ENCODE measurements around the gene ADAMTS15.
A peak's percentile ranks its signal among the peaks of the same experiment; 100 is the strongest.

The ADAMTS15 gene, protein sequence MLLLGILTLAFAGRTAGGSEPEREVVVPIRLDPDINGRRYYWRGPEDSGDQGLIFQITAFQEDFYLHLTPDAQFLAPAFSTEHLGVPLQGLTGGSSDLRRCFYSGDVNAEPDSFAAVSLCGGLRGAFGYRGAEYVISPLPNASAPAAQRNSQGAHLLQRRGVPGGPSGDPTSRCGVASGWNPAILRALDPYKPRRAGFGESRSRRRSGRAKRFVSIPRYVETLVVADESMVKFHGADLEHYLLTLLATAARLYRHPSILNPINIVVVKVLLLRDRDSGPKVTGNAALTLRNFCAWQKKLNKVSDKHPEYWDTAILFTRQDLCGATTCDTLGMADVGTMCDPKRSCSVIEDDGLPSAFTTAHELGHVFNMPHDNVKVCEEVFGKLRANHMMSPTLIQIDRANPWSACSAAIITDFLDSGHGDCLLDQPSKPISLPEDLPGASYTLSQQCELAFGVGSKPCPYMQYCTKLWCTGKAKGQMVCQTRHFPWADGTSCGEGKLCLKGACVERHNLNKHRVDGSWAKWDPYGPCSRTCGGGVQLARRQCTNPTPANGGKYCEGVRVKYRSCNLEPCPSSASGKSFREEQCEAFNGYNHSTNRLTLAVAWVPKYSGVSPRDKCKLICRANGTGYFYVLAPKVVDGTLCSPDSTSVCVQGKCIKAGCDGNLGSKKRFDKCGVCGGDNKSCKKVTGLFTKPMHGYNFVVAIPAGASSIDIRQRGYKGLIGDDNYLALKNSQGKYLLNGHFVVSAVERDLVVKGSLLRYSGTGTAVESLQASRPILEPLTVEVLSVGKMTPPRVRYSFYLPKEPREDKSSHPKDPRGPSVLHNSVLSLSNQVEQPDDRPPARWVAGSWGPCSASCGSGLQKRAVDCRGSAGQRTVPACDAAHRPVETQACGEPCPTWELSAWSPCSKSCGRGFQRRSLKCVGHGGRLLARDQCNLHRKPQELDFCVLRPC

DNA sequence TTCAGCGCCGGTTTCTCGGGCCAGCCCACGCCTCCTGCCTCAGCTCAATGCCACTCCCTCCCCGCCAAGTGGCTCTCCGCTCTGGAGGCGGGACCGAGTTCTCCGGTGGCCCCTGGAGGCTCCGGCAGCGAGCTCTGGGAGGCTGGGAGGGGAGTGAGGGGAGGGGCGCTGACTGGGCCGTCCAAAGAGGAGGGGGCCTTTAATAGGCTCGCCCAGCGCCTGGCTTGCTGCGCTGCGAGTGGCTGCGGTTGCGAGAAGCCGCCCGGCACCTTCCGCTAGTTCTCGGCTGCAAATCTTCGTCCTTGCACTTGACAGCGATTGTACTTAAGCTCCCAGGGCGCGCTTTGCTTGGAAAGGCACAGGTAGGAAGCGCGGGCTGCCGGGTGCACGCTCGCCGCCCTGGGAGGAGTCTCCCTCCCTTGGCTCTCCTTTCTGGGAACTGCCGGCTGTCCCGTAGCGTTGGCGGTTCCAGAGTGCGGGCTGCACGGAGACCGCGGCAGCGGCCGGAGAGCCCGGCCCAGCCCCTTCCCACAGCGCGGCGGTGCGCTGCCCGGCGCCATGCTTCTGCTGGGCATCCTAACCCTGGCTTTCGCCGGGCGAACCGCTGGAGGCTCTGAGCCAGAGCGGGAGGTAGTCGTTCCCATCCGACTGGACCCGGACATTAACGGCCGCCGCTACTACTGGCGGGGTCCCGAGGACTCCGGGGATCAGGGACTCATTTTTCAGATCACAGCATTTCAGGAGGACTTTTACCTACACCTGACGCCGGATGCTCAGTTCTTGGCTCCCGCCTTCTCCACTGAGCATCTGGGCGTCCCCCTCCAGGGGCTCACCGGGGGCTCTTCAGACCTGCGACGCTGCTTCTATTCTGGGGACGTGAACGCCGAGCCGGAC is at the start of gene ADAMTS15:
Gene ADAMTS15, plus strand, starts transcription at position 230 of the 894 bp plus-strand sequence. Its CDS starts 329 bp downstream, at position 559.
- peak; percentile 93 for DNase-seq (ENCODE audit: low read depth, low spot score)

DNA sequence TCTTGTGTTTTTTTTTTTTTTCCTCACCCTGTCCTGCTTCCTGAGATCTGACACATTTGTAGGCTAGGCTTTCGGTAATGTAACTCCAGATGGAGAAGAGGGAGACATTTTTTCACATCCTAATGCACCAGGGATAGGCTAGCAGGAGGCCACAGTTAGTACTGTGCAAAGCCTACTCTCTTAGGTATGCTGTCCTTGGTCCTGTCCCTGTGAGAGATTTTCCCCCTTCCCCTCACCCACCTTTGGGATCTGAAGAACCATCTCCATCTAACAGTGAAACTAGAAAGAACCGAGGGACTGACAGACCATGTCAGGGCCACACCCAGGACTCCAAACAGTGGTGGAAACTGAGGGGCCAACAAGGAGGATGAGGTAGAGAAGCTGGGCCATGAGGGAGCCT is 49.2 kb upstream of the ADAMTS15 start:
- DNase-seq (ENCODE audit: low read depth, low spot score): no peak

DNA sequence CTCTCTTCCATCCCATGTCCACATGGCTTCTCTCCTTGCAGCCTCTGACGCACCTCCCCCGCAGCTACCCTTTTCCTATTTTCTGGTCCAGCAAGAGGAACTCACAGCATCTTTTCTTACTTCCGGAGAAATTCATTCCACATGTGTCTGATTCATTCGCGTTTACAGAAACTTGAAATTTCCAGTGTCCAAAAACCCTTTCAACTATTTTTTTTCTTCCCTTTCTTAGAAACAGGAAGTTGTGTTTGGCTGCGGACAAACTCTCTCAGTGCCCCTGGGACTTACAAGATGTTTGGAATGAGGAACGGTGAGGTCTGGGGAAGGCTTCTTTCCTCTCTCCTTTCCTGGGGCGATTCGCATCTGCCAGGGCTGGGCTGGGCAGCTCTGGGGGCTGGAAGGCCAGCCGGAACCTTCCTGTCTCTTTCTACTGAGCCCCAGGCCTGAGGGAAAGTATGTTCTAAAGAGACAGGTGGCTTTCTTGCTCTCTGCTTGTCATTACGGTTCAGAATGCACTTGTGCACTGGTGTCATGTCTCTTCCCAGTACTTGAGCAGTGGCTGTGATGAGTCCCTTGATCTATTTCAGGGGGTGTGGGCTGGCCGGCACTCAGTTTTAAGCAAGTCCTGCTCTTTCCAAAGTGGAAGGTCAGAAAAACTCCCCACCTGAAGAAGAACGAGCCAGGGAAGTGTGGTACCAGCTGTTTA is 47.5 kb upstream of the ADAMTS15 start:
- DNase-seq (ENCODE audit: low read depth, low spot score): no peak

DNA sequence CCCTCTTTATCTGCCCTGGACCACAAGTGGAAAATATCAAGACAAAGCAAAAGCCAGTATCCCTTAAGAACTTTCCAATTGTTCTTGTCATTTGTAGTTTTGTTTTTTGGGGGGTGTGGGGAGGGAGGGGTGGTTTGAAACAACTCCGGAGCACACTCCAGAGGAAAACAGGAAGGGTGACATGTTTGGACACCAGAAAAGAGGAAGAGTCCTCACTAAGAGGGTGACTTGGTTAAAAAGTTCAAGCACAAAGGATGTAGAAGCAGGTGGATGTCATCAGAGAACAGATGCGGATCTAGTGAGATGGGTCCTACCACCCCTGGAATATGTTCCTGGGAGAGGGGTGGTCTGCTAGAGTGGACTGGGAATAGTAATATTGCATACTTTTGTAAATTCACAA is 45.9 kb upstream of the ADAMTS15 start:
- no peak for DNase-seq (ENCODE audit: low read depth, low spot score)

DNA sequence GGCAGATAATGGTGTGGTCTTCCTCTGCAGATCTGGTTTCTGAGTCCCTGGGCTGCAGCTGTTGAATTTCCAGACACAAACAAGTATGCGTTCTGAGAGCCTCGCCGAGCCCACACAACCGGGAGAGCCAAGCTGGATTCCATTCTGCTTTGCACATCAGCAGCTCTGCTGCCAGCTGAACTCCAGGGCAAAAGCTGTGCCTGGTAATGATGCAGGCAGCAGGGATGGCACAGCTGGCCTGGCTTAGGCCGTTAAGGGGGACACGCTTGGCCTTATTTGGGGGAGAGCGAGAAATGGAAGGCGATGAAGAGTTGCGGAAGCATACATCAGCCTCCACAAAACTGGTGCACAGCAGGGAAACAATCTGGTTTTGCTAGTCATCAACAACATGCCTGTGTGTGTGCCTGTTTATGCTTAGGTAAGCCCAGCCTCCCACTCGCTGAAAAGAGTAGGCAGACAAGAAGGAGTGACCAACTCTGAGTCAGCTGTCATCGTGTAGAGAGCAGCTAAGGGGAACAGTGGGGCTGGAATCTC is 45.1 kb upstream of the ADAMTS15 start:
- peak; percentile 34 for DNase-seq (ENCODE audit: low read depth, low spot score)

DNA sequence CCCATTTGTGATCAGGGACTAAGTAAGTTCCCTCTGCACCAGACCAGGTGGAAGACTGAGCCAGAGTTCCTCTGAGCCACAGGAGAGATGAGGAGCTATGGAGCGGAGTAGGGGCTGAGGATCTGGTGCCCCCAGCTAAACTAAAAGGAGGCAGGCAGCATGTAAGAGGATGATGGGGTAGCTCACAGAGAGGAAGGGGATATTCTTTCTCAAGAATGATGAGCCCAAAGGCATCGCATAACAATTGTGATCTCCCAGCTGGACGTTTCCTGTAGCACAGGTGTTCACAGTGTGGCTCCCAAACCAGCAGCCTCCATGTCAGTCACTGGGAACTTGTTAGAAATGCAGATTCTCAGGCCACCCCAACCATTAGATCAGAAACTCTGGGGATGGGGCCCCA is 44.5 kb upstream of the ADAMTS15 start:
- no peak for DNase-seq (ENCODE audit: low read depth, low spot score)

DNA sequence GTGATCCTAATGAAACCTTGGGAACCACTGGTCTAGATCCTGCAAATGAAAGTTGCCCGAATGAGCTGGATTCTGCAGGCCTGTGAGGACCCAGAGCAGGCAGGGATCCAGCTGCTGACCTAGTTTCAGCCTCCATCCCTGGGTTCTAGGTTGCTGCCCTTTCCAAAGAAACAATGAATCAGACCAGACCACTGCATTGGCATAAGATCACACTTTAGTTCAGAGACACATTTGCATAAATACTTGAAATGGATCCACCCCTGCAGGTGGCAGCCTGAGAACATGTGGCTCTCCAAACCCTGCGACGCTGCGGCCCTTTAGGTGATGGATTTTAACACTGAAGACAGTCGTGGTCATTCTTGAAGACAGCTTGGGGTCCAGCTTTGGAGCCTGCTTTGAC is 43.7 kb upstream of the ADAMTS15 start:
- DNase-seq (ENCODE audit: low read depth, low spot score): no peak

DNA sequence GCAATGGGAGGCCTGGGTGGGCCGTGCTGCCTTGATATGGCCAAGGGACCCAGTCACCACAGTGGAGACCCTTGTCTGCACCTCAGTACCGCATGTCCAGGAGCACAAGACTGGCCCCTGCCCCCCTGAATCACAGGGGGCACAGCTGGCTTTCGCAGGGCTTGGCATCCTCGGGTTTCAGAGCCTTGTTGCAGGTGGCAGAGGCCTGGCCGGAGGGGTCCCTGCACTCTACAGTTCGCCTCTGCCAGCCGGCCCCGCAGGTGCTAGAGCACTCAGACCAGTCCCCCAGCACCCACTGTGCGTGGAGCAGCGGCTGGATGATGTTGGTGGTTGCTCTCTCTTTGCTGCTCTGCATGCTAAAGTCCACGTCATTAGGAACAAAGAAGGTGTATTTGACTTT is 43.0 kb upstream of the ADAMTS15 start:
- no peak for DNase-seq (ENCODE audit: low read depth, low spot score)

DNA sequence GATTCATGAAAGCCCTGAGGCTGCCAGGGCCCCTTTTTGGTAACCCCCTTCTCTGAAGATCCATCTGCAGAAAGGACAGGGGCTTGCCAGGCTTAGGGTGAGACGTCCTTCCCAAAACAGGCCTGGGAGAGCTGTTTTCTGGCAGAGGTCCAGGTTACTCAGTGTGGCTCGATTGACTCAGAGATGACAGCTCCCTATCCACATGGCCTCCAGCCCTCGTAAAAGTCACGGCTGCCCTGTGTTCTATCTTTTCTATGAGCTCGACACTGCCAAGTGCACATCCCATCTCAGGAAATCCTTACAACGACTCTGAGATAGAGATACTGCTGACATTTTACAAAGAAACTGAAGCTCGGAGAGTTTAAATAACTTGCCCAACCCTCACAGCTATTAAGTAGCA is 40.5 kb upstream of the ADAMTS15 start:
- no peak for DNase-seq (ENCODE audit: low read depth, low spot score)

DNA sequence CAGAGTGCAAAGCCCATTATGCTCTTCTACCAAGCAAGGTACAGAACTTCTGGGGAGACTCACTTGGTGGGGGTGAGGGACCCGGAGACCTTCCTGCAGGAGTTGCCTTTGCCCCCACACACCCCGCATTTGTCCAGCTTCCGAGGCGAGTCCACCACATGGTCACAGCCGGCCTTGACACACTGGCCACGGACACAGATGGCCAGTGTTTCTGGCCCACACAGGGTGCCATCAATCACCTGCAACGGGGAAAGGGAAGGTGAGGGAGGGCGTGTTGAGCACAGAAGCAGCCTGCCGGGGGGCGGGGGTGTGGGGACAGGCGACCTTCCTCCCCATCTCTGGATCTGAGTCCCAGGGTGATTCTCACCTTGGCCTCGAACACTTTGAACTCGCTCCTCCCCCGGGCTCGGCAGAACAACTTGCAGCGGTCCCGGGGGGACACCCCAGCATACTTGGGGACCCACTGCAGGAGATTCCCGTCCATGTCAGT is 40.0 kb upstream of the ADAMTS15 start:
- no peak for DNase-seq (ENCODE audit: low read depth, low spot score)

DNA sequence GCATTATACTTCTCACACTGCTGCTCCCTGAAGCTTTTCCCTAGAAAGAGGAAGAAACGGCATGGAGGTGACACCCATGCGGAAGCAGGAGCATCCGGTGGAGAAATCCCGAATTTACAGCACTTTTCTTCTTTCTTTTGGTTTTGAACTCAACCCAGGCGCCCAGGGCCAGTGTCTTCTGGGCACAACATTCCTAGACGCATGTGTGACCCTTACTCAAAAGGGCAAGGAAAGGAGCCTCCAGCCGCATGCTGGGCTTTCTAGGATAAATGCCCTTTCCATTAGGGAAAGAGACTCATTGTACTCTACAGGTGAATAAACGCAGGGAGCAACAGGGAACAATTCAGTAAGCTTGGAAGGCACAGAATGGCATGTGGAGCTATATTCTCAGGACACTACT is 39.5 kb upstream of the ADAMTS15 start:
- DNase-seq (ENCODE audit: low read depth, low spot score): no peak

DNA sequence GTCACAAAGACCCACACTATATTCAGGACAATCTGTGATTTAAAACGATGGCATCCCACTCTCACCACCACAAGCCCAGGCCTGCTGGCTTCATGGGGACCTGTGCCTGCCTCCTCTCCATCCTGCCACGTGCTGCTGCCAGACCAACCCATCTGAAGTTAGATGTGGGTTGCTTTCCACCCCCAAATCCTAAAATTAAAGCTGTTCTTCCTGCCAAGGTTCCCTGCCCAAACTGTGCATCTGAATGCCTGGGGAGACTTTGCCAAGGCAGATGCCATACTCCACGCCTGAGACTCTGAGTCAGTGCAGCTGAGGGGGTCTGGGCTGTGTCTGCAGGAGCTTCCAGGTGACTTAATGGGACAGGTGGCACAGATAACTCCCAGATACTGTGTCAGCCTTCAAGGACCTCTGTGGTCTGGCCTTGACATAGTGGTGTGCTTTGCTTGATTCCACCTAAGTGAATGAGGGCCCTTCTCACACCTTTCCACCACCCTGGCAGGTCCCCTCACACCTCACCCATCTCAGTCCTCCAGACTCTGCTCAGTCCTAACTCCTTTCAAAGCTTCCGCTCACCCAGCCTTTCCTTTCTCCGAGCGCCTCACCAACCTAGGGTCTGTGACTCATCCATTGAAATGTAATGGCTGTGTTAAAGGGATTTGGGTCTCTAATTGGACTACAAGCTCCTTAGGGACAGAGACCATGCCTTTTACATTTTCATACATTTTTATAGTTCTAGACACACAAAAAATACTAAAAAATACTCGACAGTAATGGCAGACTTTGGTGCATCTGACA is 38.7 kb upstream of the ADAMTS15 start:
- DNase-seq (ENCODE audit: low read depth, low spot score): no peak

DNA sequence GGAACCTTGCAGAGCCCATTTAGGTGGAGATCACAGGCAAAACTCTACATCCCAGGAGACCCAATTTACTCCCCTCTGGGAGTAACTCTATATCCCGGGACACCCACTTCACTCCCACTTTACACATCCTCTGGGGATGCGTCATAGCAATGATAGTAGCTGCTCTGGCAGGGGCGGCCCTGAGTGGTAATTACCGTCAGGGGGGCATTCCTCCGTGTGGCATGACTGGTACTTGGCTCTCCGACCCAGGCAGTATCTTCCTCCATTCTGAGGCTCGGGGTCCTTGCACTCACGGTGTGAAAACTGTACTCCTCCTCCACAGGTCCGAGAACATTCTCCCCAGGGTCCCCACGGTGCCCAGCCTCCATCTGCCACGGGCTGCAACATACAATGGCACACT is 37.2 kb upstream of the ADAMTS15 start:
- DNase-seq (ENCODE audit: low read depth, low spot score): no peak

DNA sequence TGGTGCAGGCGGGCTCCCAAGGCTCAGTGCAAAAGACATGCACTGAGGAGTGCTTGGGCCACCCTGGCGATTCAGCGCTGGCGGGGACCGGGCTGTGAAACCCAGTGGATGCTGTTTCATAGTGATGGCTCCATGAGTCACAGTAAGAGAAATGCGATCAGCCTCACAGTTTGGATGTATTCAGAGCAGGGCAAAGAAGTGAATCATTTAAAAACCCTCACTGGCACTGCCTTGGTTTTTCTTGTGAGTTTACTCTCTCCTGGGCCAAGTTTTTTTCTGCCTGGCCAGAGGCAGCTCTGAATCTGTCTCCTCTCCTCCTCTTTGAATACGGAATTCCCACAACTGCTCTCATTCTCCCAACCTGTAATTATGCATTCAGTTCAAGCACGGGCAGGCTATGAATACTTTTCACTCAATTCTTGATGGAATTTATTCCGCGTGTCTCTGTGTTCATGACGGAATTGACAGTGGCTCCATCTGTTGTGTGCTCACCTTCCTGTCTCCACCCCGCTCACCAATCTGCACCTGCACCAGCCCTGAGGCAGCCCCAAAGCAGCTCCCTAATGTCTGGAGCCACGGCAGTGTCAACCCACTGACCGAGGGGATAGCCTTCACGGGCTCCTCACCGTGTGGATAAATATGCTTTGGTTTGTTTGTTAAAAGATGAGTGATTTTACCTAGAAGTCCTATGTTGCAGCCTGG is 34.9 kb upstream of the ADAMTS15 start:
- DNase-seq (ENCODE audit: low read depth, low spot score): no peak

DNA sequence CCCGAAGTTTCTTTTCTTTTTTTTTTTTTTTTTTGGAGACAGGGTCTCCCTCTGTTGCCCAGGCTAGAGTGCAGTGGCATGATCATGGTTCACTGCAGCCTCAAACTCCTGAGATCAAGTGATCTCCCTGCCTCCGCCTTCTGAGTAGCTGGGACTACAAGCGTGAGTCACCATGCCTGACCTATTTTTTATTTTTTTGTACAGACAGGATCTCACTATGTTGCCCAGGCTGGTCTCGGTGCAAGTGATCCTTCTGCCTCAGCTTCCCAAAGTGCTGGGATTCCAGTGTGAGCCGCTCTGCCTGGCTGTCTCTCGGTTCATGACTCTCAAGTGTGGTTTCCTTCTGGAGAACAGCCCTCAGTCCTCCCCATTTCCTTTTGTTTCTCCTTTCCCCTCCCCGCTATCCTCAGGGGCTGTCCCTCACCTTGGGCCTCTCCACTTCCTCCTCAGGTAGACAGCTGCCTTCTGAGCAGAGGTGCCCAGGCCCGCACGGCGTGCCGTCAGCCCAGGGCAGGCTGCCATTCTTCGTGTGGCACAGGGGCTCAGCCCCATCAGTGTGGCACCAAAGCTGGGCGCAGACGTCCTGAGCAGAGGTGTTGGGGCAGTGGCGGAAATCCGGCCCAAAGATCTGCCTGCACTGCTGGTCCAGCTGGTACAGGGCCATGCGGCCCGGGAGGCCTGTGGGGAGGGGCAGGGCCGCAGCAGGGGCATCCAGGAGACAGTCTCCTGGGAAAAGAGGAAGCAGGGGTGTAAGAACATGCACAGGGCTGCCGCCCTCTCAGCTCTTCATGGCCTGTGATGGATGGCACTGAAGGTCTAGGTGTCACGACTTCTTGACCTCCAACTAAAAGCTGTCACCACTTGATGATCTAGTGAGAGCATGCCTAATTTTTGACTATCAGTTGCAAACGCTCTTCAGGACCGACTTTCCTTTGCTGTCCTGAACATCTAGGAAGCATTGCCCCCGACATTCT is 34.1 kb upstream of the ADAMTS15 start:
- DNase-seq (ENCODE audit: low read depth, low spot score): no peak

DNA sequence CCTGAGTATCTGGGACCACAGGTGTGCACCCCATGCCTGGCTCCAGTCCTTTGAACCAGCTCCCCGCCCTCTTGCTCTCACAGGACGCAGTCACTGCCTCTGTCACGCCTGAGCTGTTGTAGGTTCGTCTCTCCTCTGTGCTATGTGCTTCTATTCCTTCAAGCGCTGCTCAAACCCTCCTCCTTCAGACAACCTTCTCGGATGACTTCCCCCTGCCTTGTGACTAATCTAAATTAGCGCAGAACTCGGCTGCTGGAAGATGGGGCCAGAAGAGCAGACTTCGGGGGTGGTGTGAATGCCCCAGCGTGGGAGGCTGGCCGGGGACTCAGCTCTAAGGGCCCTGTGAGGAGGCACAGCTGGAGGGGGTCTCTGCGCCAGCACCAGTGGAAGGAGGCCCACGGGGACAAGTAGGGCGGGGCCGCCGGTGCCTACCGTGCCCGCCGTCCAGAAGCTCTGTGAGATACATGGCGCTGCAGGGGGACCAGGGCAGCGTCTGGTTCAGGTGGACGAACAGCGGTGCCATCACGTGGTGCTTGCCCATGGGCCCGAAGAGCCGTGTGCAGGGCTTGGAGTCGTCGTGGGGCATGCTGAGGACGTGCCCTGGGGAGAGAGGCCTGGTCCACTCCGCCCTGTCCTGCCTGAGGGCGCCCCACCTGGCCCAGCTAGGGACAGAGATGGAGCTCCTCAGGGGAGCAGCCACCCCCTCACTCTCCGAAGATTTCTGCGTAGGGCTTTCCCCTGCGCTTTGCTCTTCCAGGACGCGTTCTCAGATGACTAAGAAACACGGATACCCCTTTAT is 32.5 kb upstream of the ADAMTS15 start:
- no peak for DNase-seq (ENCODE audit: low read depth, low spot score)

DNA sequence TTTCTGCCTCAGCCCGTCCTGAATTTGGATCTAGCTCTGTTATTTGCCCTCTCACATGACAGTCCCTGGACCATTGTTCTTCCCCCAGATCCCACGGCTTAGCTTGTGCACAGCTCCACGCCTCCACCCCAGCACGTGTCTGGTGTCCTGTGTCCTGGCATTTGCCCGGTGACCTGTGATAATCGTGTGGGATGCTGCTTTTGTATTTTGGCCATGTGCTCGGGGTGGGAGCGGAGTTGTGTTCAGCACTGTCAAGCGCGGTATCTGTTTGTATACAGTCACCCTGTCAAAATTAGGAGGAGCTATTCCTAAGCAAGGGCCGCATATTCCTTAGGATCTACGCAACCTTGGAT is 31.9 kb upstream of the ADAMTS15 start:
- no peak for DNase-seq (ENCODE audit: low read depth, low spot score)
